Hepatocyte (in vitro differentiated cells): ENCODE measurements around the gene TREML1. TPM values are rescaled to one million over a fixed set of nuclear protein-coding genes. Genes with fewer than 3 reads are reported as not detected.
A peak's percentile ranks its signal among the peaks of the same experiment; 100 is the strongest.

Experiments
- DNase-seq: peaks from one replicate; pipeline ENCODE4 v3.0.0-alpha.2; 2016; ENCODE audit warnings: low spot score
- H2AFZ ChIP-seq: fragments of 200-600 bp; sonication (generic); 2 replicates; pipeline ENCODE4 v1.6.0; 2016; ENCODE audit warnings: antibody characterized with exemption, mild to moderate bottlenecking
- H3K27ac ChIP-seq: fragments of 200-600 bp; sonication (generic); 2 replicates; pipeline ENCODE4 v1.5.1; 2016; ENCODE audit warnings: mild to moderate bottlenecking
- H3K27me3 ChIP-seq: fragments of 200-600 bp; sonication (generic); 2 replicates; pipeline ENCODE4 v1.6.1; 2016
- H3K36me3 ChIP-seq: fragments of 200-600 bp; sonication (generic); replicated peaks from 2 replicates; pipeline ENCODE4 v1.5.1; 2016; ENCODE audit warnings: low read depth; ENCODE audit not compliant: insufficient read depth
- H3K4me1 ChIP-seq: fragments of 200-600 bp; sonication (generic); 2 replicates; pipeline ENCODE4 v1.5.1; 2016; ENCODE audit warnings: mild to moderate bottlenecking, moderate library complexity; ENCODE audit not compliant: insufficient read depth
- H3K4me2 ChIP-seq: fragments of 200-600 bp; sonication (generic); 2 replicates; pipeline ENCODE4 v1.6.0; 2016
- H3K4me3 ChIP-seq: fragments of 200-600 bp; sonication (generic); 2 replicates; pipeline ENCODE4 v1.5.1; 2016; ENCODE audit warnings: mild to moderate bottlenecking
- H3K79me2 ChIP-seq: fragments of 200-600 bp; sonication (generic); 2 replicates; pipeline ENCODE4 v1.6.0; 2017; ENCODE audit warnings: mild to moderate bottlenecking
- H3K9me2 ChIP-seq: fragments of 200-600 bp; sonication (generic); replicated peaks from 2 replicates; pipeline ENCODE4 v1.6.0; 2017; ENCODE audit warnings: mild to moderate bottlenecking; ENCODE audit not compliant: insufficient read depth
- H3K9me3 ChIP-seq: fragments of 200-600 bp; sonication (generic); 2 replicates; pipeline ENCODE4 v1.5.1; 2016; ENCODE audit warnings: low read depth, mild to moderate bottlenecking
- H4K20me1 ChIP-seq: fragments of 200-600 bp; sonication (generic); 2 replicates; pipeline ENCODE4 v1.6.0; 2016; ENCODE audit warnings: mild to moderate bottlenecking; ENCODE audit not compliant: insufficient read depth, poor library complexity, severe bottlenecking
- EZH2 ChIP-seq: fragments of 200-600 bp; sonication (generic); IDR thresholded peaks from 2 replicates; pipeline ENCODE4 v1.6.1; 2016; ENCODE audit warnings: antibody characterized with exemption, mild to moderate bottlenecking, borderline replicate concordance
- EZH2phosphoT487 ChIP-seq: fragments of 200-600 bp; sonication (generic); IDR thresholded peaks from one replicate; pipeline ENCODE4 v1.6.1; 2018; ENCODE audit warnings: antibody characterized with exemption, mild to moderate bottlenecking, low read depth, moderate library complexity; ENCODE audit not compliant: unreplicated experiment, severe bottlenecking
- WGBS: methylation state at CpG from one replicate; pipeline ENCODE4 v1.1.6; 2016; ENCODE audit warnings: low lambda C conversion rate; ENCODE audit errors: missing lambda C conversion rate; 5-methylcytosine and 5-hydroxymethylcytosine counted together
- polyA plus RNA-seq: library from polyadenylated mRNA; unstranded; fragments of >200 nt; fragmentation: Nextera tagmentation; extraction: Ambion mirVana; gene quantifications from 2 replicates; pipeline ENCODE4 v1.2.1, GENCODE V29; 2016
- total RNA-seq: library from RNA; depleted of rRNA; stranded (reverse); fragments of >200 nt; gene quantifications from 2 replicates; pipeline ENCODE4 v1.2.3, GENCODE V29; 2014
- TF ChIP-seq, protein P1 (sequence below): fragments of 200-600 bp; sonication (generic); IDR thresholded peaks from 2 replicates; pipeline ENCODE4 v1.5.1; 2016; ENCODE audit warnings: antibody characterized with exemption, mild to moderate bottlenecking; ENCODE audit not compliant: poor library complexity

TREML1 gene
- total and polyA plus RNA-seq, 2 experiments from 2014 or later: not detected

DNA sequence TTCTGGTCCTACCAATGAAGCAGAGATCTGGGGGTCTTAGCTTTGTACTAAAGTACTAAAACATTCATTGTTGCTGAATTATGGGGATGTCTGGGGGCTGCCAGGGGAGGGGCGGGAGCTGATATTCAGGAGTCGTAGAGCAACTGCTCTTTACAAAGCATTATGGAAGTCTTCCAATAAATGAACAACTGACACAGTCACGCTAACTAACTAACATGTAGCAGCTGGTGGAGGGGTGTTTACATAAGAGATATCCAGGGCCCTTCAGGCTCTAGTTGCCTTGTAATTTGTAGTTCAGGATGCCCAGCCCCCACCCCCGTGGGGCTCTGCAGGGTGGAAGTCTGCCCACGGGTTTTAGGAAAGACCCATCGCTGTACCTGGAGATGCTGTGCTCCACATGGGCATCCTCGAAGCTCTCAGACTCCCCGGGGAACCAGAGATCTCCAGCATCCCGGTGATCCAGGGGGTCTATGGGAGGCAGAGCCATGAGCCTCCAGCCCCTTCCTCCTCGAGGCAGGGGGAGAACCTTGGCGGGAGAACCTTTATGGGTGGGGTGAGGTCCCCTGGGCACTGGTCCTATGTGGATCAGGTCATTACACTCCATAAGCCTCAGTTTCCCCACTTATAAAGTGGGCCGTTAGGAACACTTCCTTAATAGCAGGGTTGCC, 5.4 kb upstream of the TREML1 start:
- no peaks in the 10 kb centered on the region for H3K79me2 ChIP-seq
- no peak overlapping the region for H3K4me3 ChIP-seq
- no peaks in the 10 kb centered on the region for H3K36me3 ChIP-seq
- H3K27ac ChIP-seq: no peak overlapping the region
- H4K20me1 ChIP-seq: no peaks in the 10 kb centered on the region
- peaks cover 9% of the 10 kb centered on the region for H3K4me1 ChIP-seq
- H3K27me3 ChIP-seq: no peaks in the 10 kb centered on the region
- H3K9me3 ChIP-seq: no peaks in the 10 kb centered on the region
- H2AFZ ChIP-seq: no peak overlapping the region
- no peaks in the 10 kb centered on the region for H3K9me2 ChIP-seq
- TF ChIP-seq, protein P1, sequence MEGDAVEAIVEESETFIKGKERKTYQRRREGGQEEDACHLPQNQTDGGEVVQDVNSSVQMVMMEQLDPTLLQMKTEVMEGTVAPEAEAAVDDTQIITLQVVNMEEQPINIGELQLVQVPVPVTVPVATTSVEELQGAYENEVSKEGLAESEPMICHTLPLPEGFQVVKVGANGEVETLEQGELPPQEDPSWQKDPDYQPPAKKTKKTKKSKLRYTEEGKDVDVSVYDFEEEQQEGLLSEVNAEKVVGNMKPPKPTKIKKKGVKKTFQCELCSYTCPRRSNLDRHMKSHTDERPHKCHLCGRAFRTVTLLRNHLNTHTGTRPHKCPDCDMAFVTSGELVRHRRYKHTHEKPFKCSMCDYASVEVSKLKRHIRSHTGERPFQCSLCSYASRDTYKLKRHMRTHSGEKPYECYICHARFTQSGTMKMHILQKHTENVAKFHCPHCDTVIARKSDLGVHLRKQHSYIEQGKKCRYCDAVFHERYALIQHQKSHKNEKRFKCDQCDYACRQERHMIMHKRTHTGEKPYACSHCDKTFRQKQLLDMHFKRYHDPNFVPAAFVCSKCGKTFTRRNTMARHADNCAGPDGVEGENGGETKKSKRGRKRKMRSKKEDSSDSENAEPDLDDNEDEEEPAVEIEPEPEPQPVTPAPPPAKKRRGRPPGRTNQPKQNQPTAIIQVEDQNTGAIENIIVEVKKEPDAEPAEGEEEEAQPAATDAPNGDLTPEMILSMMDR: no peak
- TF ChIP-seq EZH2phosphoT487 (no peak), EZH2 (no peak)
- H3K4me2 ChIP-seq: no peak overlapping the region
- DNase-seq: peak; percentile 15
- WGBS: 82% methylated on average over 12 of the region's 12 CpGs

DNA sequence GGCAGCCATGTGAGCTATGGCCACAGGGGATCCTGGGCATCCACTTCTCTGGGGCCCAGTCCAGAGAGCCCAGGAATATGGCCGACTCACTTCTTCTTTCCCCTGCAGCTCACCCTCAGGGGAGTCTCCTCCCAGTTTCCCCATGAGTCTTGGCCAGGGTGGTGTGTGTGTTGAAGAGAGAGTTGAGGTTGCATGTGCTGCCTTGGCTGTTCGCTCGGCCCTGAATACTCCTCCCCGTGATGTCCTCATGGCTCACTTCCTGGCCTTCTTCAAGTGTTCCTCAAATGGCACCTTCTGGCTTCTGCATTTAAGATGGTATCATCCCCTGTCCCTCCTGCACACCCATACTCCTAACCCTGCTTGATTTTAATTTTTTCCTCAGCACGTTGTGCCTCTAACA, 3.2 kb upstream of the TREML1 start:
- Histone ChIP-seq H3K36me3 (no peaks in the 10 kb centered on the region), H3K9me2 (no peaks in the 10 kb centered on the region), H3K4me3 (no peak overlapping the region), H3K4me2 (no peak overlapping the region), H3K9me3 (no peaks in the 10 kb centered on the region), H3K79me2 (no peaks in the 10 kb centered on the region), H3K4me1 (peaks cover 9% of the 10 kb centered on the region), H4K20me1 (no peaks in the 10 kb centered on the region), H2AFZ (no peak overlapping the region), H3K27ac (no peak overlapping the region), H3K27me3 (no peaks in the 10 kb centered on the region)
- 95% methylated on average over 5 of the region's 5 CpGs for WGBS
- DNase-seq: no peak
- no peak for TF ChIP-seq EZH2
- TF ChIP-seq, protein P1: no peak

DNA sequence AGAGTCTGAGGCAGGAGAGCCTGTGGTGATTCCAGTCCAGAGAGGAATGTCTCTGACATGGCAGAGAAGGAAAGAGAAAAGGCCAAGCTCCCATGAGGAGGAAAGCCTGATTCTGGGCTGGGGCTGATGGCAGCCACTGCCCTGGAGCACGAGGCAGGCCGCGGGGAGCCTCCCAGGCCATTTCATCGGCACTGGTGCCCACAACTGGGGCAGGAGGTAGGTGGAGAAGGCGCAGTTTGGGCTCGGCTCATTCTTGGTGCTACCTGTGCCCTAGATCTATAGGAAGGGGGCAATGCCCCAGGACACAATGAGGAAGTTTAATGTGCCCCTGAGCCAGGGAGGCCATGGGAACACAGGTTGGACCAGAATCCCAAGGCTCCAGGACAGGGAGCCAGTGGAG, 2.6 kb upstream of the TREML1 start:
- WGBS: 100% methylated on average over 6 of the region's 6 CpGs

More for the DNA sequence above, 2.6 kb upstream of the TREML1 start:
- Histone ChIP-seq H3K36me3 (no peaks in the 10 kb centered on the region), H2AFZ (no peak overlapping the region), H3K9me3 (no peaks in the 10 kb centered on the region), H3K4me3 (no peak overlapping the region), H4K20me1 (no peaks in the 10 kb centered on the region), H3K27me3 (no peaks in the 10 kb centered on the region), H3K4me1 (peaks cover 9% of the 10 kb centered on the region), H3K9me2 (no peaks in the 10 kb centered on the region), H3K27ac (no peak overlapping the region), H3K4me2 (no peak overlapping the region), H3K79me2 (no peaks in the 10 kb centered on the region)
- TF ChIP-seq, protein P1: no peak
- TF ChIP-seq EZH2 (no peak), EZH2phosphoT487 (no peak)
- no peak for DNase-seq
